ENCODE data around the gene KRTAP10-5. TPM values are rescaled to one million over a fixed set of nuclear protein-coding genes. Genes with fewer than 3 reads are reported as not detected.
"Not testable (repeated sequence)": the region's sequence is repeated elsewhere in the genome, so short reads cannot be mapped to it uniquely, and the experiment has no call there.

The KRTAP10-5 gene
- total RNA-seq, 2 donors from 2014 or later = not detected

DNA sequence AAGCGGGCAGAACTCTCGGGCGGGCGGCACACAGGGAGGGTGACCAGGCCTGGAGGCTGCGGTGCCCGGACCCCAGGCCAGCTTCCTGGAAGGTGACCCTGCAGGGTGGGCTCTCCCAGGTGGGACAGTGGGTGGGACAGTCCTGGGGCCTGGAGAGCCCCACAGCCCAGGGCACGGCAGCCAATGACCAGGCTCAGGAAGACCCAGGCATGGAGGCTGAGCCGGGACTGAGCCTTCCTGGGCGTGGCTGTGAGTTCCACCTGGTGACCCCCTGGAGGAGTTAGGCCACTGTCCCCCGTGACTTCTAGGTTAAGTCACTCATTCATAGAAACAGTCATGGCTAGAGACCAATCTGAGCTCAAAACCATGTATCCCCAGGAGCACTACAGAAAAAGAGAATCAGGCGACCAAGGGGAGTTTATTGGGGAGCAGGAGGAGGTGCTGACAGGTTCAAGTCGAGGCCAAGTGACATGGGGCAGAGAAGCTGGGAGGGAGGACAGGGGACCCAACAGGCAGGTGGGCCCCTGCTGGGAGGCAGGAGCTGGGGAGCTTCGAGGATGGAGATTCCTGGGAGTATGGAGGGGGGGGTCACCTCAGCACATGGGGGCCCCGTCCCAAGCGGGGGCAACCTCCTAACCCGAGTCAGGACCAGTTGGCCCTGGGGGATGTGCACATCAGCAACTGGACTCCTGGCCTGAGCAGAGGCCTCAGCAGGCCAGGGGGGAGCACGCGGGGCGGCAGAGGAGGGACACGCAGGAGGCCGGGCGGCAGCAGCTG is 1.2 kb downstream of the KRTAP10-5 start:
- Mint-ChIP-seq H3K27ac (no peak overlapping the region), H3K4me3 (no peak overlapping the region), H3K27me3 (peaks cover 16% of the 10 kb centered on the region), H3K4me1 (peaks cover 9% of the 10 kb centered on the region), H3K36me3 (ENCODE audit: low read depth) (no peaks in the 10 kb centered on the region)
- ATAC-seq = no peak
- DNase-seq = no peak
- H3K9me3 ChIP-seq (ENCODE audit: control insufficient read depth, low read length, poor library complexity, severe bottlenecking) = no peaks in the 10 kb centered on the region

DNA sequence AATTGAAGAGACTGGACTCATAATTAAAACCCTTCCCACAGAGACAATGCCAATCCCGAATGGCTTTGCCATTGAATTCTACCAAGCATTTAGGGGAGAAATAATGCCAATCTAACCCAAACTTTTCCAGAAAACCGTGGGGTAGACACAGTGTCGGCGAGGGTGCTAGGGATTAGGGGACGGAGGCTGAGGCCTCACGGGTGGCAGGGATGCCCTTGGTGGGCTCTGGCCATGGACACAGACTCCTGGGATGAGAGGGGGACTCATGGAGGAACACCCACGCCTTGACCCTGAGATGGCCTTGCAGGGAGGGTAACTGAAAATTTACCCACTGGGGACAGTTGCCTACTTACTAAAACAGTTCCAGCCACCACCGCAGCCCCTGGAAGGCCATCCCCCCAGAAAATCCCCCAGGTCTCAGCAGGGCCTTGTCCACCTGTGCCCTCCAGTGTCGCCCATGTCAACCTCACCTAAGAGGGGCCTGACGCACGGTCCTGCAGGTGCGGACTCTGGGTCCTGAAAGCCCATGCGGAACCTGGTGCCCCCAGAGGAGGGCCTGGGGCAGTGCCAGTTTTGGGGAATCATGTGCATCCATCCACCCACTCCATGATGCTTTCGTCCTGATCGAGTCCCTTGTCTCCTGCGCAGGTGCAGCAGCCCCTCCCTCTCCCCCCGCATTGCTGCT is 1.9 kb downstream of the KRTAP10-5 start:
- no peak overlapping the region for H3K27ac Mint-ChIP-seq
- H3K27me3 Mint-ChIP-seq = peaks cover 18% of the 10 kb centered on the region
- no peaks in the 10 kb centered on the region for H3K36me3 Mint-ChIP-seq (ENCODE audit: low read depth)
- H3K4me1 Mint-ChIP-seq = peaks cover 6% of the 10 kb centered on the region
- ATAC-seq (no peak), DNase-seq (no peak)
- H3K4me3 Mint-ChIP-seq = no peak overlapping the region
- H3K9me3 ChIP-seq (ENCODE audit: control insufficient read depth, low read length, poor library complexity, severe bottlenecking) = no peaks in the 10 kb centered on the region

DNA sequence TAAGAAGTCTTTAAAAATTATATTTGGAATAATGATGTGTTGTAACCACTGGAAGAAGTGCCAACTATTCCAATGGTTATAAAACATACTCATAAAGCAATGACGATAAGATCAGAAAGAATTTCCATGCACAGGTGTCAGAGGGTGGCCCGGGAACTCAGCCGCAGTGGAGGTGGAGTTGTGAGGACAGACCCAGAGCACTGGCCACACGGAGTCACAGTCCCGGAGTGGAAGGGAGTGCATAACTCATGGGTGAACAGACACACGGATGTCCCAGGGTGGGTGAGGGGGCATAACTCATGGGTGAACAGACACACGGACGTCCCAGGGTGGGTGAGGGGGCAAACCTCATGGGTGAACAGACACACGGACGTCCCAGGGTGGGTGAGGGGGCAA is 4.4 kb downstream of the KRTAP10-5 start:
- H3K36me3 Mint-ChIP-seq (ENCODE audit: low read depth) = peaks cover 2% of the 10 kb centered on the region
- no peak overlapping the region for H3K27ac Mint-ChIP-seq
- no peak for DNase-seq
- peaks cover 30% of the 10 kb centered on the region for H3K27me3 Mint-ChIP-seq
- no peak for ATAC-seq
- peaks cover 8% of the 10 kb centered on the region for H3K4me1 Mint-ChIP-seq
- no peak overlapping the region for H3K4me3 Mint-ChIP-seq
- no peaks in the 10 kb centered on the region for H3K9me3 ChIP-seq (ENCODE audit: control insufficient read depth, low read length, poor library complexity, severe bottlenecking)

DNA sequence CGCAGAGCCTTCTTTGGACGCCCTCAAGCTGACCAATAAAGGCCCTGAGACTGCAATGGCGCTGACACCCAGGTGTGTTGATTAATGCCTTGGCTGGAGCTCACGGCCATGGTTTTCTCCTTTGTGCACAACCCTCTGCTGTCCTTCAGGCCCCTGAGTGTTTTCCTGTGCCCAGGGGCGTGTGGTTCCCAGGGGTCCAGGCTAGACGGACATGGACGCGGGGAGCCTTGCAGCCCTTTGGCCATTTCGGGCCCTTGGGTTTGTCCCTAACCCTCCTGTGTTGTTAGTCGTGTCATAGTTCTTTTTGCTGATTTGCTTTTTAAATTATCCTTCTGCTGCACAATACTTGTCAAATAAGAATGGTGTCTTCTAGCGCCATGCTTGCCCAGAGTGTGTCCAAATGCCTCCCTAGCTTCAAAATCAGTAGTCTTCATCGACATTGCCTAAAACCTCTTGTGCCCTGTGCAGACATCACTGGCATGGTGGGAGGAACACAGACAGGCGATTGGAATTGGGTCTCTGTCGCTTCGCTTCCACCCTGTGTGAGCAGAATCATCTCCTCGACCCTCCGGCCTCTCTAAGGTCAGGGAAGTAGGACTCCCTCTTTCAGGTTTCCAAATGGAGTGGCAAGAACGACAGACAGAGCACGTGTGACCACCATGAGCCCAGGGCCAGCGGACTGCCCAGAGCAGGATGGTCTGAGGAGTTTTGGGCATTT is 4.9 kb downstream of the KRTAP10-5 start:
- peak overlapping the region; percentile 34 for H3K4me3 Mint-ChIP-seq
- ATAC-seq (no peak), DNase-seq (no peak)
- H3K36me3 Mint-ChIP-seq (ENCODE audit: low read depth) = peaks cover 2% of the 10 kb centered on the region
- H3K4me1 Mint-ChIP-seq = peaks cover 8% of the 10 kb centered on the region
- H3K27me3 Mint-ChIP-seq = peaks cover 30% of the 10 kb centered on the region
- no peaks in the 10 kb centered on the region for H3K9me3 ChIP-seq (ENCODE audit: control insufficient read depth, low read length, poor library complexity, severe bottlenecking)
- peak overlapping the region; percentile 79 for H3K27ac Mint-ChIP-seq

DNA sequence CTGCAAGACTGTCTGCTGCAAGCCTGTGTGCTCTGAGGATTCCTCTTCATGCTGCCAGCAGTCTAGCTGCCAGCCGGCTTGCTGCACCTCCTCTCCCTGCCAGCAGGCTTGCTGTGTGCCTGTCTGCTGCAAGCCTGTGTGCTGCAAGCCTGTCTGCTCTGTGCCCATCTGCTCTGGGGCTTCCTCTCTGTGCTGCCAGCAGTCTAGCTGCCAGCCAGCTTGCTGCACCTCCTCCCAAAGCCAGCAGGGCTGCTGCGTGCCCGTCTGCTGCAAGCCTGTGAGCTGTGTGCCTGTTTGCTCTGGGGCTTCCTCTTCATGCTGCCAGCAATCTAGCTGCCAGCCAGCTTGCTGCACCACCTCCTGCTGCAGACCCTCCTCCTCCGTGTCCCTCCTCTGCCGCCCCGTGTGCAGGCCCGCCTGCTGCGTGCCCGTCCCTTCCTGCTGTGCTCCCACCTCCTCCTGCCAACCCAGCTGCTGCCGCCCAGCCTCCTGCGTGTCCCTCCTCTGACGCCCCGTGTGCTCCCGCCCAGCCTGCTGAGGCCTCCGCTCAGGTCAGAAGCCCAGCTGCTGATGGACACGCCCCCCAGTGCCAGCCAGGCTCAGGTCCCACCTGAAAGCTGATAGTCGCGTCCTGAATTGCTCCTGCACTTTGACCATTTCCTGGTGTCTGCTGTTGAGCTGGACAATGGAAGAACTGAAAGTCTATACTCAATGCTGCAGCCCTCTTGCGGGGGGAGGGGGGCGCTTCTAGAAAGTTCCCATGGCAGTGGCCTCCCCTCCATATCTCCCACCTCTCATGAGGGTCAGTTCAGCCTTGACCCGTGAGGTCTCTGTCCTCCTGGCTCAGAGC is 5.7 kb downstream of the KRTAP10-5 start:
- H3K27ac Mint-ChIP-seq = peak overlapping the region; percentile 79

DNA sequence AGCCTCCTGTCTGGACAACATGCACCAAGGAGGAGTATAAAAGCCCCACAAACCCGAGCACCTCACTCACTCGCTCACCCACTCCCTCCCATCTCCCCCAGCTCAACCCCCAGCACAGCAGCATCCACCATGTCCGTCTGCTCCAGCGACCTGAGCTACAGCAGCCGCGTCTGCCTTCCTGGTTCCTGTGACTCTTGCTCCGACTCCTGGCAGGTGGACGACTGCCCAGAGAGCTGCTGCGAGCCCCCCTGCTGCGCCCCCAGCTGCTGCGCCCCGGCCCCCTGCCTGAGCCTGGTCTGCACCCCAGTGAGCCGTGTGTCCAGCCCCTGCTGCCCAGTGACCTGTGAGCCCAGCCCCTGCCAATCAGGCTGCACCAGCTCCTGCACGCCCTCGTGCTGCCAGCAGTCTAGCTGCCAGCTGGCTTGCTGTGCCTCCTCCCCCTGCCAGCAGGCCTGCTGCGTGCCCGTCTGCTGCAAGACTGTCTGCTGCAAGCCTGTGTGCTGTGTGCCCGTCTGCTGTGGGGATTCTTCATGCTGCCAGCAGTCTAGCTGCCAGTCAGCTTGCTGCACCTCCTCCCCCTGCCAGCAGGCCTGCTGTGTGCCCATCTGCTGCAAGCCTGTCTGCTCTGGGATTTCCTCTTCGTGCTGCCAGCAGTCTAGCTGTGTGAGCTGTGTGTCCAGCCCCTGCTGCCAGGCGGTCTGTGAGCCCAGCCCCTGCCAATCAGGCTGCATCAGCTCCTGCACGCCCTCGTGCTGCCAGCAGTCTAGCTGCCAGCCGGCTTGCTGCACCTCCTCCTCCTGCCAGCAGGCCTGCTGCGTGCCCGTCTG is 6.6 kb downstream of the KRTAP10-5 start, which contains the start of gene KRTAP10-4:
KRTAP10-4 (plus strand) TSS at position 100 of the 827 bp plus-strand sequence; CDS start at position 130, 30 bp downstream.
- DNase-seq; ATAC-seq; H3K4me3 Mint-ChIP-seq; H3K4me1 Mint-ChIP-seq; H3K9me3 ChIP-seq (ENCODE audit: control insufficient read depth, low read length, poor library complexity, severe bottlenecking); H3K36me3 Mint-ChIP-seq (ENCODE audit: low read depth): not testable (repeated sequence)
- Mint-ChIP-seq H3K27ac (peak within 1 kb of the TSS; percentile 79), H3K27me3 (peaks cover 35% of the 10 kb centered on the region)

More for the DNA sequence above, 5.7 kb downstream of the KRTAP10-5 start:
- H3K4me3 Mint-ChIP-seq = no peak overlapping the region
- peaks cover 8% of the 10 kb centered on the region for H3K4me1 Mint-ChIP-seq
- peaks cover 30% of the 10 kb centered on the region for H3K27me3 Mint-ChIP-seq
- H3K9me3 ChIP-seq (ENCODE audit: control insufficient read depth, low read length, poor library complexity, severe bottlenecking) = no peaks in the 10 kb centered on the region
- DNase-seq (no peak), ATAC-seq (no peak)
- H3K36me3 Mint-ChIP-seq (ENCODE audit: low read depth) = peaks cover 2% of the 10 kb centered on the region

DNA sequence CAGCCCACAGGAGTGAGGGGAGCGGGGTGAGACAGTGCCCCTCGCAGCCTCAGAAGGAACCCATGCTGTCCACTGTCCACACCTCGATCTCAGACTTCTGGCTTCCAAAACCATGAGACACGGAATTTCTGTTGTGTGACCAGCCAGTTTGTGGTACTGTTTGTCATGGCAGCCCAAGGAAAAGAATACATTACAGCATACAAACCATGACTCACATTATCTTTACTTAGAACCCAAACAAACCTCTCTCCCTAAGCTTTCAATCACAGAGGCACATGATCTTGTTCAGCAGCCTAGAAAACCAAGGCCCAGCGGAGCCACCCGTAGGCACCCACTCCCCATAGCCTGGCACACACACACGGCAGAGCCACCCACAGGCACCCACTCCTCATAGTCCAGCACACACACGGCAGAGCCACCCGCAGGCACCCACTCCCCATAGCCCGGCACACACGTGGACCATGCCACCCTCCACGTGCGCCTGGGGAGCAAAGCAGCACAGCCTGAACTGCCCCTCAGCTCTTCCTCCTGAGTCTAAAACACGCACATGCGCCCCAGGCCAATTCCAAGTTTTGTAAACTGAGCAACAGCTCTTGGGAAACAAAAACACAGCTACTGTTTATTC is 7.3 kb downstream of the KRTAP10-5 start:
- Mint-ChIP-seq H3K27me3 (peaks cover 35% of the 10 kb centered on the region), H3K4me3 (no peak overlapping the region), H3K27ac (no peak overlapping the region), H3K4me1 (peaks cover 8% of the 10 kb centered on the region), H3K36me3 (ENCODE audit: low read depth) (peaks cover 2% of the 10 kb centered on the region)
- ATAC-seq (no peak), DNase-seq (no peak)
- no peaks in the 10 kb centered on the region for H3K9me3 ChIP-seq (ENCODE audit: control insufficient read depth, low read length, poor library complexity, severe bottlenecking)

DNA sequence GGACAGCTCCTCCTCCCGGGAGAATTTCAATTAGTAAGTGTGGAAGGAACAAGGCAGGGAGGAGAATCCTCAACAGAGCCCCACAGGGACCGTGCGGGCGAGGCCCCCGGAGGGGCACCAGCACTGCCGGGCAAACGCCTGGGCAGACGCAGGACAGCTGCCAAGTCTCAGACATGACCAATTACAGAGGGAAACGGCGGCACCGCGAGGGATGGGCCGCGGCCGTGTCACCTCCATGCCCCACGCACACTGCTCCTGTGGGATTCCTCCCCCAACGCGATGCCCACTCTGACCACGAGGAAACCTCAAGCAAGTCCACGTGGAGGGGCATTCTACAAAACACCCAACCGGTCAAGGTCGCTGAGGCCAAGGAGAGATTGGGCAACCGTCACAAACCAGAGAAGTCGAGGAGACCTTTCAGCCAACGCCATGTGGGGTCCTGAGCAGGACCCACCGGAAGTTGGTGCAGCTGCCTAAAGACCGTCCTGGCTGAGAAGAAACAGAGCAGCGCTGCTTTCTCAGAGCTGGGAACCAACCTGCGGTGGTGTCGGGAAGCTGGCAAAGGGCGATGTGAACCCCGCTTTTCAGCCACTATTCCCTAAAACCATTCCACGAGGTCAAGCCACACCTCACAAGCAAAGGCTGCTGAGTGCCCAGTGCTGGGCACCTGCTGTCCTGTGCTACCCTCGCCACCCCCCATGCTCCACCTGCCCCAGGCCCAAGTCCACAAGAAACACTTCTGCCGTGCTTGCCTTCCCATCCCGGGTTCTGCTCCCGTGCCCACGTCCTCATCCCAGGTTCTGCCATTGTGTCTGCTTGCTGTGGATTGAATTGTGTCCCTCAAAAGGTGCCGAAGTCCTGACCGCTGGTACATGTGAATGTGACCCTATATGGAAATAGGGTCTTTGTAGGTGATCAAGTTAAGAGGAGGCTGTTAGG is 8.3 kb downstream of the KRTAP10-5 start:
- ATAC-seq (no peak), DNase-seq (no peak)
- Mint-ChIP-seq H3K4me1 (peaks cover 8% of the 10 kb centered on the region), H3K27ac (no peak overlapping the region), H3K36me3 (ENCODE audit: low read depth) (peaks cover 2% of the 10 kb centered on the region), H3K27me3 (peaks cover 39% of the 10 kb centered on the region), H3K4me3 (no peak overlapping the region)
- no peaks in the 10 kb centered on the region for H3K9me3 ChIP-seq (ENCODE audit: control insufficient read depth, low read length, poor library complexity, severe bottlenecking)

DNA sequence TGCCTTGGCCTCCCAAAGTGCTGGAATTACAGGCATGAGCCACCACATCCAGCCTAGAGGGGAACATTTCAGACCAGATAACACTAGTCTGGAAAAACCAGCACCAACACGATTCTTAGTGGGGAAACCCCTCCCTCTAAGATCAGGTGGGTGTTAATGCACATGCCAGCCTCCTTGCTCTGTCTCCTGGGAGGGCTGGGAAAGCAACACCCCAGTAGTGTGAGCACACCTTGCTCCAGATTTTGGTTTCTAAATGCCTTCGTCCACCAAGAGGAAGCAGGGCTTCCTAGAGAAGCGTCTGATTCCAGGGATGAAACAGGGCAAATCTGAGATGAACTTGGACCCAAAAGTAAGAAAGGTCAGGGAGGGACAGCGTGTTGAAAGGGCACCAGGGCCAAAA is 9.1 kb downstream of the KRTAP10-5 start:
- Mint-ChIP-seq H3K4me1 (peaks cover 8% of the 10 kb centered on the region), H3K27me3 (peaks cover 39% of the 10 kb centered on the region), H3K27ac (no peak overlapping the region), H3K4me3 (no peak overlapping the region), H3K36me3 (ENCODE audit: low read depth) (peaks cover 2% of the 10 kb centered on the region)
- no peak for ATAC-seq
- H3K9me3 ChIP-seq (ENCODE audit: control insufficient read depth, low read length, poor library complexity, severe bottlenecking) = no peaks in the 10 kb centered on the region
- no peak for DNase-seq

DNA sequence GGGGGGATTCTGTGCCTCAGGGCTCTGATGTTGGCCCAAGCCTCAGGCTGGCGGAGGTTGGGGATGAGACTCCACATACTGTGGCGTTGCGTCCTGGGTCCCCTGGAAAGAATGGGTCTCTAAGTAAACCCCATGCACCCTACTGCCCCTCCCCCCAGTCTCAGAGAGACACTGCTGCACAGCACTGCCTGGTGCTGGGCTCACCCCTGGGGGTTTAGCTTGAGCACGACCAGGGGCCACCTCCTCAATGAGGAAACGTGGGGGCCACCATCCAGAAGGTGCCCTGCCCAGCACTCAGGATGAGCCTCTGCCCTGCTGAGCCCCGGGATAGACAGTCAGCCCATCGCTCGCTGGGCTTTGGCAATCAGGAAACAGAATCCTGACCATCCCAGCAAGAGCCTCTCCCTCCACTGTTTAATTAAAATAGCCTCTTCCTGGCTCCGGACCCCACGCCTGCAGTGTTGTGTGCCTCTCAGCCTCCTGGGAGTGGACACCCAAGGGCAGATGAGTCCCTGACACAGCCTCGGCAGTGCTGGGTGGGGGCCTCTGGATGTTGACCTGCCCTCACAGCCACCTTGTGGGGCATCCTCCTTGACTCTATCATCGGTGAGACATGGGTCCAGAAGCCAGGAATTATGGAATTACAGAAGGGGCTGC is 10.4 kb downstream of the KRTAP10-5 start:
- Mint-ChIP-seq H3K4me3 (no peak overlapping the region), H3K27me3 (peaks cover 31% of the 10 kb centered on the region), H3K36me3 (ENCODE audit: low read depth) (peaks cover 2% of the 10 kb centered on the region), H3K27ac (no peak overlapping the region), H3K4me1 (peaks cover 12% of the 10 kb centered on the region)
- ATAC-seq (no peak), DNase-seq (no peak)
- H3K9me3 ChIP-seq (ENCODE audit: control insufficient read depth, low read length, poor library complexity, severe bottlenecking) = no peaks in the 10 kb centered on the region
